Gastroesophageal sphincter (tissue), 4 donors: ENCODE measurements around the gene SPATA46. TPM values are rescaled to one million over a fixed set of nuclear protein-coding genes. Genes with fewer than 3 reads are reported as not detected.
A peak's percentile ranks its signal among the peaks of the same experiment; 100 is the strongest.

Experiments
- ATAC-seq: fragments of 150-250 bp; one replicate; pipeline ENCODE4 v1.9.1; 2016; ENCODE audit warnings: mild to moderate bottlenecking, moderate library complexity
- H3K27ac ChIP-seq, 4 donors: fragments of 200-600 bp; sonication (generic) in 3 of 4; 1 replicate in 3 of 4; 2 replicates in 1 of 4; pipeline ENCODE4 v1.5.1; 2016 to 2019
- H3K27me3 ChIP-seq: fragments of 200-600 bp; sonication (generic); one replicate; pipeline ENCODE4 v1.5.1; 2019
- H3K36me3 ChIP-seq, 2 donors: fragments of 200-600 bp; sonication (generic); one replicate each; pipeline ENCODE4 v1.5.1; 2019; ENCODE audit warnings: control low read depth in 1 of 2
- H3K4me1 ChIP-seq, 3 donors: fragments of 200-600 bp; sonication (generic); 1 replicate in 2 of 3; 2 replicates in 1 of 3; pipeline ENCODE4 v1.5.1; 2016 to 2019; ENCODE audit warnings: control low read depth in 2 of 3
- H3K4me3 ChIP-seq, 2 donors: fragments of 200-600 bp; sonication (generic); one replicate each; pipeline ENCODE4 v1.5.1; 2019; ENCODE audit warnings: mild to moderate bottlenecking in 1 of 2, moderate library complexity in 1 of 2
- H3K9me3 ChIP-seq, 3 donors: fragments of 200-600 bp; sonication (generic); one replicate each; pipeline ENCODE4 v1.5.1; 2017 to 2019; ENCODE audit warnings: control low read depth in 2 of 3
- CTCF ChIP-seq, 4 experiments: fragments of 200-600 bp in 2 of 4; fragments of 450-650 bp in 2 of 4; sonication (generic) in 1 of 4; IDR thresholded peaks; one replicate each; pipeline ENCODE4 v1.5.1; 2017 to 2019; ENCODE audit warnings: antibody characterized with exemption in 4 of 4, mild to moderate bottlenecking in 2 of 4, moderate library complexity in 2 of 4
- EP300 ChIP-seq: sonication (generic); formaldehyde crosslinking; IDR thresholded peaks from one replicate; pipeline ENCODE4 v1.6.1; 2017; ENCODE audit warnings: antibody characterized with exemption, mild to moderate bottlenecking
- POLR2A ChIP-seq, 2 donors: fragments of 450-650 bp; IDR thresholded peaks; one replicate each; pipeline ENCODE4 v1.6.1; 2017; ENCODE audit warnings: antibody characterized with exemption in 2 of 2, mild to moderate bottlenecking in 2 of 2, moderate library complexity in 1 of 2
- POLR2AphosphoS5 ChIP-seq: sonication (generic); formaldehyde crosslinking; IDR thresholded peaks from one replicate; pipeline ENCODE4 v1.6.1; 2017; ENCODE audit warnings: antibody characterized with exemption
- WGBS, 2 donors: methylation state at CpG; one replicate each; pipeline ENCODE4 v1.1.5; 2018; ENCODE audit warnings: low coverage in 1 of 2; 5-methylcytosine and 5-hydroxymethylcytosine counted together
- total RNA-seq, 4 donors: library from RNA; depleted of rRNA; stranded (reverse); fragments of >200 nt; gene quantifications; one replicate each; pipeline ENCODE4 v1.1.0, GENCODE V29; 2016

The SPATA46 gene
- total RNA-seq, 4 donors from 2014 or later: not detected

GRCh38 chr1:162397943-162398560, 21.4 kb upstream of the SPATA46 start:
- no peaks in the 10 kb centered on the region for H3K36me3 ChIP-seq
- TF ChIP-seq POLR2A (IDR thresholded peaks at IDR 0.05) (no peak), EP300 (no peak), CTCF (IDR thresholded peaks at IDR 0.05) (no peak)
- H3K27ac ChIP-seq: no peak overlapping the region
- H3K9me3 ChIP-seq: no peaks in the 10 kb centered on the region
- 57 to 67% methylated on average over 1 to 3 of the region's 3 CpGs for WGBS, 2 donors
- ATAC-seq: no peak
- H3K27me3 ChIP-seq: peaks cover 31% of the 10 kb centered on the region
- H3K4me3 ChIP-seq: no peak overlapping the region
- H3K4me1 ChIP-seq: no peaks in the 10 kb centered on the region

GRCh38 chr1:162397039-162397448, 20.4 kb upstream of the SPATA46 start:
- H3K9me3 ChIP-seq: no peaks in the 10 kb centered on the region
- no peaks in the 10 kb centered on the region for H3K4me1 ChIP-seq
- H3K27ac ChIP-seq: no peak overlapping the region
- no peak for TF ChIP-seq POLR2A (IDR thresholded peaks at IDR 0.05)
- no peak for TF ChIP-seq CTCF (IDR thresholded peaks at IDR 0.05)
- TF ChIP-seq POLR2AphosphoS5: no peak
- TF ChIP-seq EP300: no peak
- ATAC-seq: peak; percentile 34
- peaks cover 32% of the 10 kb centered on the region for H3K27me3 ChIP-seq
- H3K4me3 ChIP-seq: no peak overlapping the region
- no peaks in the 10 kb centered on the region for H3K36me3 ChIP-seq
- WGBS, 2 donors: 78 to 86% methylated on average over 1 to 3 of the region's 3 CpGs

GRCh38 chr1:162396201-162396906, 19.7 kb upstream of the SPATA46 start:
- 75 to 82% methylated on average over 3 of the region's 3 CpGs for WGBS, 2 donors
- no peak overlapping the region for H3K27ac ChIP-seq
- no peaks in the 10 kb centered on the region for H3K36me3 ChIP-seq
- TF ChIP-seq POLR2A (IDR thresholded peaks at IDR 0.05): no peak
- TF ChIP-seq CTCF (IDR thresholded peaks at IDR 0.05): no peak
- TF ChIP-seq EP300: no peak
- no peak for TF ChIP-seq POLR2AphosphoS5
- H3K4me1 ChIP-seq: no peaks in the 10 kb centered on the region
- H3K9me3 ChIP-seq: no peaks in the 10 kb centered on the region
- no peak overlapping the region for H3K4me3 ChIP-seq
- no peak for ATAC-seq
- peaks cover 30% of the 10 kb centered on the region for H3K27me3 ChIP-seq

- Histone ChIP-seq H3K27me3 (peaks cover 15% of the 10 kb centered on the region), H3K27ac (no peak overlapping the region), H3K4me1 (no peaks in the 10 kb centered on the region), H3K4me3 (no peak overlapping the region), H3K9me3 (no peaks in the 10 kb centered on the region), H3K36me3 (no peaks in the 10 kb centered on the region)
- no peak for ATAC-seq
- TF ChIP-seq POLR2AphosphoS5 (no peak), CTCF (IDR thresholded peaks at IDR 0.05) (peak in 3 of 4 experiments; percentile 81 to 85 (median 84)), POLR2A (IDR thresholded peaks at IDR 0.05) (no peak), EP300 (no peak)
- 17 to 39% methylated on average over 2 to 4 of the region's 4 CpGs for whole genome bisulfite sequencing, 2 donors
Observed at GRCh38 chr1:162391790-162392563, 15.3 kb upstream of the SPATA46 start.
